Retinal pigment epithelial cell (primary cell): ENCODE measurements around the gene UQCC5.
"Not testable (repeated sequence)": the region's sequence is repeated elsewhere in the genome, so short reads cannot be mapped to it uniquely, and the experiment has no call there.

Experiments
- DNase-seq: peaks from one replicate; pipeline ENCODE4 v3.0.0-alpha.2; 2010; ENCODE audit warnings: low read depth
- H3K4me3 ChIP-seq: 2 replicates; pipeline ENCODE4 v1.5.1; 2011; ENCODE audit warnings: mild to moderate bottlenecking, low read length, control low read depth, moderate library complexity
- TF ChIP-seq, protein P1 (sequence below): conservative IDR thresholded peaks from 2 replicates; pipeline ENCODE4 v1.5.1; 2011; ENCODE audit warnings: low read depth, low read length, control low read depth, inconsistent platforms

The UQCC5 gene

DNA sequence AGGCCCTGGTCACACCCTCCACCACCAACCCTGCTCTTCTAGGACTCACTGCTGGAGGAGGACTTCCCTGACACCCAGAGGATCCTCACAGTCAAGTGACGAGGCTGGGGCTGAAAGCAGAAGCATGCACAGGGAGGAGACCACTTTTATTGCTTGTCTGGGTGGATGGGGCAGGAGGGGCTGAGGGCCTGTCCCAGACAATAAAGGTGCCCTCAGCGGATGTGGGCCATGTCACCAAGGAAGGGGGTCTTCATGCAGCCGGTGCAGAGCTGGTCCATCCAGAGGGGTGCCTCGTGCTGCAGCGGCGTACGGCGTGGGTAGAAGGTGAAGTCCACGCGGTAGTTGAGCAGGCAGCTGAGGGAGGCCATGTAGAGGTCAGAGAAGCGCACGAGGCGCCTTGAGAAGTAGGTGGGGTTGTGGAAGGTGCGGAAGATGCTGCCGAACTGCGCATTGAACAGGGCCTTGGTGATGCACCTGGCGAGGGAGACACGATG lies 12.1 kb upstream of the UQCC5 start:
- DNase-seq: no peak
- TF ChIP-seq, protein P1, sequence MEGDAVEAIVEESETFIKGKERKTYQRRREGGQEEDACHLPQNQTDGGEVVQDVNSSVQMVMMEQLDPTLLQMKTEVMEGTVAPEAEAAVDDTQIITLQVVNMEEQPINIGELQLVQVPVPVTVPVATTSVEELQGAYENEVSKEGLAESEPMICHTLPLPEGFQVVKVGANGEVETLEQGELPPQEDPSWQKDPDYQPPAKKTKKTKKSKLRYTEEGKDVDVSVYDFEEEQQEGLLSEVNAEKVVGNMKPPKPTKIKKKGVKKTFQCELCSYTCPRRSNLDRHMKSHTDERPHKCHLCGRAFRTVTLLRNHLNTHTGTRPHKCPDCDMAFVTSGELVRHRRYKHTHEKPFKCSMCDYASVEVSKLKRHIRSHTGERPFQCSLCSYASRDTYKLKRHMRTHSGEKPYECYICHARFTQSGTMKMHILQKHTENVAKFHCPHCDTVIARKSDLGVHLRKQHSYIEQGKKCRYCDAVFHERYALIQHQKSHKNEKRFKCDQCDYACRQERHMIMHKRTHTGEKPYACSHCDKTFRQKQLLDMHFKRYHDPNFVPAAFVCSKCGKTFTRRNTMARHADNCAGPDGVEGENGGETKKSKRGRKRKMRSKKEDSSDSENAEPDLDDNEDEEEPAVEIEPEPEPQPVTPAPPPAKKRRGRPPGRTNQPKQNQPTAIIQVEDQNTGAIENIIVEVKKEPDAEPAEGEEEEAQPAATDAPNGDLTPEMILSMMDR: no peak
- H3K4me3 ChIP-seq: no peak overlapping the region

- no peak for DNase-seq
- TF ChIP-seq, protein P1: no peak
Measured at GRCh38 chr3:52524752-52525679, 11.4 kb upstream of the UQCC5 start.

GRCh38 chr3:52525680-52526561 lies 10.5 kb upstream of the UQCC5 start:
- TF ChIP-seq, protein P1: no peak
- DNase-seq: no peak
- H3K4me3 ChIP-seq: no peak overlapping the region

More at GRCh38 chr3:52524752-52525679, 11.4 kb upstream of the UQCC5 start:
- H3K4me3 ChIP-seq: no peak overlapping the region

- not testable (repeated sequence) for DNase-seq, H3K4me3 ChIP-seq
Measured at GRCh38 chr3:52526671-52527038, 9.8 kb upstream of the UQCC5 start.

GRCh38 chr3:52527039-52527731 lies 9.2 kb upstream of the UQCC5 start:
- H3K4me3 ChIP-seq: no peak overlapping the region
- DNase-seq: no peak
- TF ChIP-seq, protein P1: no peak

GRCh38 chr3:52527732-52528585 lies 8.4 kb upstream of the UQCC5 start:
- TF ChIP-seq, protein P1: no peak
- no peak for DNase-seq
- H3K4me3 ChIP-seq: no peak overlapping the region
